Measurements from ENCODE around the gene ATRN. TPM values are rescaled to one million over a fixed set of nuclear protein-coding genes. Genes with fewer than 3 reads are reported as not detected.
A peak's percentile ranks its signal among the peaks of the same experiment; 100 is the strongest.

The ATRN gene
- total and polyA plus RNA-seq, 2 experiments from 2014 or later, result 13.6 to 26.8 TPM

GRCh38 chr20:3660262-3661059 is 189.6 kb downstream of the ATRN start:
- peak overlapping the region; percentile 0 for H3K4me3 ChIP-seq
- no peak for DNase-seq (ENCODE audit: low read depth in 1 of 2, low spot score in 1 of 2)

DNA sequence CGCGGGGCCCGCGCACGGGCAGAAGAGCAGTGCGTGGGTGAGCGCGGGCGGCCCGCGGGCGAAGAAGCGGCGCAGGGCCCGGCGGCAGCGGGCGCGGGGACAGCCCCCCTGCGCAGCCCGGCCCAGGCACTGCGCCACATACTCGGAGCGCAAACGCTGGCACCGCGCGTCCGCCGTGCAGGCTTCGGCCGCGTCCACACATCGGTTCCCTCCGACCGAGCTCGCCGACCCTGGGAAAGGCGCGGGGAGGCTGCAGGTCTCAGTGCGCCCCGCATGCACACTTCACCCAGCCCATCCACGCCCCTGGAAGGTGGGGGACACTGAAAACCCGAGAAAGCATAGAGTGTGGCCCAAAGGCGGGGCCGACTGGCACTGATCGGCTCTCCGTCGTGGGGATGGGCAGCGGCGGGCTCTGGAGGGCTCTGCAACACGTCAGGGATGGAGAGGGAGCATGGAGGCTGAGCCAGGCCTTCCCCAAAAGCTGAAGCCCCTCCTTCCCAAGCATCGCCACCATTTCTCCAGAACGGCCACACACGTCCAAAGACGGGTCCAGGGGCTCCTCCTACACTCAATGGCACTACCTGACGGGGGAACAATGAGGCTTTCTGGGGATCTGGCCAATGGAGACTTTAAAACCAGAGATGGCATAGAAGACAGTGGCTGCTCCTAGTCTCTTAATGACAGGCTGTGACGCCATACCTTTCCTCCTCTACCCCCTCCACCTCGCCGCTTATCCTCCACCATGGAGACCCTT is 190.4 kb downstream of the ATRN start:
- H3K4me1 ChIP-seq (ENCODE audit: low read depth), result peaks cover 6% of the 10 kb centered on the region
- TF ChIP-seq, protein P1, sequence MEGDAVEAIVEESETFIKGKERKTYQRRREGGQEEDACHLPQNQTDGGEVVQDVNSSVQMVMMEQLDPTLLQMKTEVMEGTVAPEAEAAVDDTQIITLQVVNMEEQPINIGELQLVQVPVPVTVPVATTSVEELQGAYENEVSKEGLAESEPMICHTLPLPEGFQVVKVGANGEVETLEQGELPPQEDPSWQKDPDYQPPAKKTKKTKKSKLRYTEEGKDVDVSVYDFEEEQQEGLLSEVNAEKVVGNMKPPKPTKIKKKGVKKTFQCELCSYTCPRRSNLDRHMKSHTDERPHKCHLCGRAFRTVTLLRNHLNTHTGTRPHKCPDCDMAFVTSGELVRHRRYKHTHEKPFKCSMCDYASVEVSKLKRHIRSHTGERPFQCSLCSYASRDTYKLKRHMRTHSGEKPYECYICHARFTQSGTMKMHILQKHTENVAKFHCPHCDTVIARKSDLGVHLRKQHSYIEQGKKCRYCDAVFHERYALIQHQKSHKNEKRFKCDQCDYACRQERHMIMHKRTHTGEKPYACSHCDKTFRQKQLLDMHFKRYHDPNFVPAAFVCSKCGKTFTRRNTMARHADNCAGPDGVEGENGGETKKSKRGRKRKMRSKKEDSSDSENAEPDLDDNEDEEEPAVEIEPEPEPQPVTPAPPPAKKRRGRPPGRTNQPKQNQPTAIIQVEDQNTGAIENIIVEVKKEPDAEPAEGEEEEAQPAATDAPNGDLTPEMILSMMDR (IDR thresholded peaks at IDR 0.05; ENCODE audit: low read depth, low read length), result no peak
- peaks cover 52% of the 10 kb centered on the region for H3K27me3 ChIP-seq
- H3K9me3 ChIP-seq (ENCODE audit: low read depth), result no peaks in the 10 kb centered on the region
- H3K27ac ChIP-seq, result no peak overlapping the region
- no peak for DNase-seq (ENCODE audit: low read depth in 1 of 2, low spot score in 1 of 2)
- peak overlapping the region; percentile 0 for H3K4me3 ChIP-seq
- H3K36me3 ChIP-seq, result no peaks in the 10 kb centered on the region

More at GRCh38 chr20:3660262-3661059, 189.6 kb downstream of the ATRN start:
- TF ChIP-seq, protein P1 (IDR thresholded peaks at IDR 0.05; ENCODE audit: low read depth, low read length), result no peak
- Histone ChIP-seq H3K36me3 (no peaks in the 10 kb centered on the region), H3K27ac (no peak overlapping the region), H3K9me3 (ENCODE audit: low read depth) (no peaks in the 10 kb centered on the region), H3K4me1 (ENCODE audit: low read depth) (no peaks in the 10 kb centered on the region), H3K27me3 (peaks cover 52% of the 10 kb centered on the region)

DNA sequence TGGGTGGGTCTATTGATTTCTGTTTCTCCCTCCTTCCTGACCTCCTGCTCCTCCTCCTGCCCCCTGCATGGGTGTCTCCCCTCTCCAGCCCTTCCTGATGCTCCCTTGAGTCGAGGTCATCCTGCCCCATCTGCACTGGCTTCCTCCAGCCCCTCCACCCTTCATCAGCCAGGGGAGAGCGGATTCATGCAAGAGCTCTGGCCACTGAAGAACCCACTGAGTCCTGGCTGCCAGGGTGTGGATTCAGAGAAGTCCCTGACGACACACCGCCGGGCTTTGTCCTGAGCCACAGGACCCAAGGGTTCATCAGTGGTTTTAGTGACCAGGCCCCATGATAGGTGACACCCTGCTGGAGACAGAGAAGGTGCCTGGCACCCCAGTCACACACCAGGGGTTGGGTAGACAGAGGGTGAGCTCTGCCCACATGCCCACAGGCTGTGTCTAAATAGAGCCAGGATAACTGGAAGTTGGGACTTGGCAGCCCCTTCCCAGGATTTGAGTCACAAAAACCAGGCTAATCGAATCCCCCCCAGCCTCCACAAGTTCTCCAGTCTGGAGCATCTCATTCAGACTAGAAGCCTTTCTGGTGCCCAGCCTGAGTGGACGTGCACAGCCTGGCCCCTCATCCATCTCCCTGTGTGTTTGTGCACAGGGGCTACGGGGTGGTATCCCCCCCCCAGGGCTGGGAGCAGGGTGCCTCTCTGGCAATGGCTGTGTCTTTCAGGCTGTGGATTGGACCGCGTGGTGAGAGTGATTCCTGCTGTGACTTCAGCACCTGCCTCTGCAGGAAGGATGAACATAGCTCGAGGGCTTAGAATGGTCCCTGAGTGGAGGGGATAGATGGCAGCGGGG is 191.2 kb downstream of the ATRN start:
- Histone ChIP-seq H3K4me1 (ENCODE audit: low read depth) (peaks cover 8% of the 10 kb centered on the region), H3K27me3 (peaks cover 52% of the 10 kb centered on the region), H3K9me3 (ENCODE audit: low read depth) (no peaks in the 10 kb centered on the region), H3K36me3 (no peaks in the 10 kb centered on the region), H3K27ac (no peak overlapping the region), H3K4me3 (no peak overlapping the region)
- no peak for DNase-seq (ENCODE audit: low read depth in 1 of 2, low spot score in 1 of 2)
- TF ChIP-seq, protein P1 (IDR thresholded peaks at IDR 0.05; ENCODE audit: low read depth, low read length), result no peak

DNA sequence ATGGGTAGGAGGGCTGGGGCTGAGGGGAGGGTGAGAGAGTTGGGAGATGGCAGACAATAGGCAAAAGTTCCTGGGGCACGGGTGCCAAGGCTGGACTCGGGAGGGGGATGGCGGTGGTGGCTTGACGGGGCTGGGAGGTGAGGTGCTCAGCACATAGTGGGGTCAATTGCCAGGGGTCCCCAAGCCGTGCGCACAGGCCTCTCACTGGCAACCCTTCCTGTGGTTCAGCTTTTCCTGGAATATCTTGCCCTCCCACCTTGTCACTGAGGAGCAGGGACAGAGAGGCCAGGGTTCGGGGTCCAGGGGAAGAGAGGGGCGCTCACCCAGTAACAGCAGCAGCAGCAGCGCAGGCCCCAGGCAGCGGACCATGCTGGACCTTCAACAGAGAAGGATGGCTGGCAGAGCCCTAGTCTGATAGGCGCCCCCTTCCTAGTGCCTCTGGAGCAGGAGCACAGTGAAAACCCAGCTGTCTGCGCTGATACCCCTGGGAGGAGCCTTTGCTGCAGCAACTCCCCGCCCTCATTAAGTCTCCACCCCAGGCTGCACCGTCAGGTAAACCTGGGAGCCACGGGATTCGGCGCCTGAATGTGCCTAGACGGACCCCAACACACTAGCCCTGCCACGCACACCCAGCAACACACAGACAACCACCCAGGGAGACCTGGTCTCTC is 192.3 kb downstream of the ATRN start, which contains the start of gene GFRA4:
Gene GFRA4 (minus strand): TSS at position 369 of the 671 bp plus-strand sequence. CDS start 0 bp downstream, at position 369.
- Histone ChIP-seq H3K9me3 (ENCODE audit: low read depth) (no peaks in the 10 kb centered on the region), H3K36me3 (no peaks in the 10 kb centered on the region), H3K4me1 (ENCODE audit: low read depth) (peaks cover 8% of the 10 kb centered on the region), H3K27ac (no peak within 1 kb of the TSS), H3K27me3 (peaks cover 52% of the 10 kb centered on the region), H3K4me3 (no peak within 1 kb of the TSS)
- DNase-seq (ENCODE audit: low read depth in 1 of 2, low spot score in 1 of 2), result no peak
- TF ChIP-seq, protein P1 (IDR thresholded peaks at IDR 0.05; ENCODE audit: low read depth, low read length), result no peak

DNA sequence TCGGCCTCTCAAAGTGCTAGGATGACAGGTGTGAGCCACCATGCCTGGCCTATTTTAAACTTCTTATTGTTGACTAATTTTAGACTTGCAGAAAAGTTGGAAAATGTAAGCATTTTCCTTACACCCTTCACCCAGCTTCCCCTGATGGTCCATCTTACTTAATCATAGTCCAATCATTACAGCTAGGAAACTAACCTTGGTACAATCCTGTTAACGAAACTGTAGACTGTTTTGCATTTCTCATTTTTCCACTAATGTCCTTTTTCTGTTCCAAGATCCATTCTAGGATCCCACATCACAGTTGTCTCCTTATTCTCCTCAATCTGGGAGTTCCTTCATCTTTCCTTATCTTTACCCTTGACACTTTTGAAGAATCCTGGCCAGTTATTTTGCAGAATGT is 193.0 kb downstream of the ATRN start:
- no peak overlapping the region for H3K4me3 ChIP-seq
- TF ChIP-seq, protein P1 (IDR thresholded peaks at IDR 0.05; ENCODE audit: low read depth, low read length), result no peak
- peaks cover 52% of the 10 kb centered on the region for H3K27me3 ChIP-seq
- peaks cover 8% of the 10 kb centered on the region for H3K4me1 ChIP-seq (ENCODE audit: low read depth)
- no peak overlapping the region for H3K27ac ChIP-seq
- no peak for DNase-seq (ENCODE audit: low read depth in 1 of 2, low spot score in 1 of 2)
- no peaks in the 10 kb centered on the region for H3K36me3 ChIP-seq
- no peaks in the 10 kb centered on the region for H3K9me3 ChIP-seq (ENCODE audit: low read depth)
